Lower lobe of right lung (tissue), 2 donors: ENCODE measurements around the gene PCBP3. TPM values are rescaled to one million over a fixed set of nuclear protein-coding genes. Genes with fewer than 3 reads are reported as not detected.
"Not testable (repeated sequence)": the region's sequence is repeated elsewhere in the genome, so short reads cannot be mapped to it uniquely, and the experiment has no call there.

Experiments used
- ATAC-seq, 2 donors: fragments of 200-7000 bp; cut with Tn5 transposase; one replicate each; pipeline ENCODE4 v1.9.1; 2020 to 2022; ENCODE audit warnings: mild to moderate bottlenecking in 2 of 2, moderate library complexity in 2 of 2
- DNase-seq: peaks from one replicate; pipeline ENCODE4 v3.0.0-alpha.2; 2020
- H3K27ac ChIP-seq: fragments of 200-600 bp; one replicate; pipeline ENCODE4 v1.8.0; 2022
- H3K27me3 ChIP-seq: fragments of 200-600 bp; one replicate; pipeline ENCODE4 v1.8.0; 2022; ENCODE audit warnings: low read depth
- H3K36me3 ChIP-seq: fragments of 200-600 bp; one replicate; pipeline ENCODE4 v1.8.0; 2022; ENCODE audit warnings: mild to moderate bottlenecking
- H3K4me1 ChIP-seq: fragments of 200-600 bp; one replicate; pipeline ENCODE4 v1.8.0; 2022
- H3K4me3 ChIP-seq: fragments of 200-600 bp; one replicate; pipeline ENCODE4 v1.8.0; 2022; ENCODE audit warnings: mild to moderate bottlenecking
- H3K9me3 ChIP-seq: fragments of 200-600 bp; one replicate; pipeline ENCODE4 v1.8.0; 2022
- intact Hi-C: fragments of 100-400 bp; cut with DNase I; formaldehyde crosslinking; loops from one replicate; pipeline ENCODE4 v1.11.0; 2022
- total RNA-seq: library from RNA; stranded (reverse); fragmentation: NEBNext Ultra II Directional; extraction: Animal tissue kit (Norgen Biotek cat#: 25700); gene quantifications from one replicate; pipeline ENCODE4 v1.2.1, GENCODE V29; 2021
- TF ChIP-seq, protein P1 (sequence below): fragments of 200-600 bp; IDR thresholded peaks from one replicate; pipeline ENCODE4 v1.8.0; 2022; ENCODE audit warnings: antibody characterized with exemption, mild to moderate bottlenecking
- donor health status: DM: no; HTN: yes; CAD: no; lungs with severe emphysema.

PCBP3 gene
- total RNA-seq, 1 donor from 2014 or later = 4.5 TPM

DNA sequence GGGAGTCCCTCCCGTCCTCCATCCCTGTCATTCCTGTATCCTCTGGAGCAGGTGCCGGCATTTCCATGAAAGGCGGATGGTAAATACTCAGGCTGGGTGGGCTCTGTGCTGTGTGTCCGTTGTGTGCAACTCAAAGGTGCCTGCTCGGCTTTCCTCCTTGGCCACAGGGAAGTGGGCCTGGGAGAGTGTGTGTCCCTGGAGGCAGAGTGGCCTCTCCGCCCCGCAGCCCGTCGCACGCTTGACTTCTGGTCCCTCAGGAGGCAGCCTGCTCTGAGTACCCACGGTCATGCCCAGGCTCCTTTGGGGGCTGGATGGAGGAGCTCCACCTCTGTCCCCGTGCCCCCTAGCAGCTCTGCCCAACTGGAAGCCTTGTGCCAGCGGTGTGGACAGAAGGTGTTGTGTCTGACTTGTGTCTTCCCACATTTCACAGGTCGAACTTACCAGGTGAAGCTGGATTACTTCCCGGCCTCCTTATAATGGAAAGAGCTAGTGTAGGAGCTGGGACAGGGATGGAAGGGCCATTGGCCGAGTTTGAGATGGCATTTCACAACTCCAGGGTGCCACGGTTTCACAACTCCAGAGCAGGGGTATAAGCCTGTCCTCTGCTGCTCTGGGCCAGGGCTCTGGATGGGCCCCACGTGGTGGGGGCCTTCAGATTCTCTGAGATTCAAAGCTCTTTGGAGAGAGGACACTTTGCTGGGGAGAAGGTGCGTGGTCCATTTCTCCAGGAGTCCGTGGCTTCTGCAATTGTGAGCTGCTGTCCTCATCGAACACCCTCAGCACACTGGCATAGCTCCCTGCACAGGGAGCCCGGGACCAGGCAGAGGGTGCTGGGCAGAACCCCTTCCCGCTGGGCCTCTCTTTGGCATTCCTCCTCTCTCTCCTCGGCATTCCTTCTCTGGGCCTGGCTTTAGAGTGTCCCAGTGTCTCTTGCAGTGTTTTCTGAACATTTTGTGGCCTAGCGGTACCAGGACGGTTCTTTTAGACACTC lies 185.3 kb downstream of the PCBP3 start:
- Histone ChIP-seq H3K27ac (peak overlapping the region; percentile 24), H3K9me3 (no peaks in the 10 kb centered on the region), H3K4me1 (peaks cover 11% of the 10 kb centered on the region), H3K36me3 (no peaks in the 10 kb centered on the region), H3K27me3 (no peaks in the 10 kb centered on the region), H3K4me3 (no peak overlapping the region)
- peak; percentile 69 to 70 for ATAC-seq
- no peak for DNase-seq
- TF ChIP-seq, protein P1, sequence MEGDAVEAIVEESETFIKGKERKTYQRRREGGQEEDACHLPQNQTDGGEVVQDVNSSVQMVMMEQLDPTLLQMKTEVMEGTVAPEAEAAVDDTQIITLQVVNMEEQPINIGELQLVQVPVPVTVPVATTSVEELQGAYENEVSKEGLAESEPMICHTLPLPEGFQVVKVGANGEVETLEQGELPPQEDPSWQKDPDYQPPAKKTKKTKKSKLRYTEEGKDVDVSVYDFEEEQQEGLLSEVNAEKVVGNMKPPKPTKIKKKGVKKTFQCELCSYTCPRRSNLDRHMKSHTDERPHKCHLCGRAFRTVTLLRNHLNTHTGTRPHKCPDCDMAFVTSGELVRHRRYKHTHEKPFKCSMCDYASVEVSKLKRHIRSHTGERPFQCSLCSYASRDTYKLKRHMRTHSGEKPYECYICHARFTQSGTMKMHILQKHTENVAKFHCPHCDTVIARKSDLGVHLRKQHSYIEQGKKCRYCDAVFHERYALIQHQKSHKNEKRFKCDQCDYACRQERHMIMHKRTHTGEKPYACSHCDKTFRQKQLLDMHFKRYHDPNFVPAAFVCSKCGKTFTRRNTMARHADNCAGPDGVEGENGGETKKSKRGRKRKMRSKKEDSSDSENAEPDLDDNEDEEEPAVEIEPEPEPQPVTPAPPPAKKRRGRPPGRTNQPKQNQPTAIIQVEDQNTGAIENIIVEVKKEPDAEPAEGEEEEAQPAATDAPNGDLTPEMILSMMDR = no peak
- intact Hi-C loops = no loop called here

DNA sequence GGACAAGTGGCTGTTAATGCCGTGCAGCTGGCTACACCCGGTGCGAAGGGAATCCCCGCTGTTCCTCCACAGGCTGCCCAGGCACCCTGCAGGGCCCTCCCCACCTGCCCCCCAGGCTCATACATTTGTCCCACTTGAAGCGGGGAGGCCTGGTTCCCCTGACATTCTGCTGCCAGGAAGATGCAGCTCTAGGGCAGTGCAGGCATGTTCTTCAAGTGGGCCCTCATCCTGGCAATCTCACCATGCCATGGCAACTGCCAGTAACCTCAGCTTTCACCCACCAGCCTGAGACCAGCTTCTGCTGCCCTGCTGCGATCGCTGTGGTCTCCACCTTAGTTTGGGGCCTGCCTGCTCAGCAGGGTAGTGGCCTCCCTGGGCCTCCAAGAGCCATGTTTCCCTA lies 186.1 kb downstream of the PCBP3 start:
- no peak overlapping the region for H3K4me3 ChIP-seq
- TF ChIP-seq, protein P1 = no peak
- peak; percentile 23 to 42 for ATAC-seq
- no peak for DNase-seq
- H3K27me3 ChIP-seq = no peaks in the 10 kb centered on the region
- H3K4me1 ChIP-seq = peaks cover 11% of the 10 kb centered on the region
- H3K9me3 ChIP-seq = no peaks in the 10 kb centered on the region
- peak overlapping the region; percentile 24 for H3K27ac ChIP-seq
- no peaks in the 10 kb centered on the region for H3K36me3 ChIP-seq
- intact Hi-C loops = no loop called here

DNA sequence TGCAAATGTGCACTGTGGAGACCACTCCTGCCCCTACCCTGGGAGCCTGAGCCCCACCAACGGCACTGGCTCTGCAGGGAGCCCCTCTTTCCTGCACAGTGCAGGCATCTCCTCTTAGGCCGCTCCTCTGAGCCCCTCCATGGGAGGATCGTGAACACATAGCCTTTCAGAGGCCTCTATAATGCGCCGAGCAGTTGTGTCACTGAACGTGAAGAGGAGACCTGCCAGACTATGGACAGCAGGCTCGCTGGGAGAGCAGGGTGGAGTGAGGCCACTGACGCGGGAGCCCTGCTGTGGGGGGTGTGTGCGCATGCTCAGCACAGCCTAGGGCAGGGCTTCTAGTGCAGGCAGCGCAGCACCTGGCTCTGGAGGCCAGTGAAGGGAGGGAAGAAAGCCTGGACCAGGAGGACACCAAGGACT lies 186.7 kb downstream of the PCBP3 start:
- H3K4me1 ChIP-seq = peaks cover 11% of the 10 kb centered on the region
- H3K27ac ChIP-seq = no peak overlapping the region
- no peak overlapping the region for H3K4me3 ChIP-seq
- intact Hi-C loops = no loop called here
- TF ChIP-seq, protein P1 = no peak
- no peaks in the 10 kb centered on the region for H3K36me3 ChIP-seq
- DNase-seq (no peak), ATAC-seq (peak; percentile 13 to 50)
- H3K9me3 ChIP-seq = no peaks in the 10 kb centered on the region
- no peaks in the 10 kb centered on the region for H3K27me3 ChIP-seq

DNA sequence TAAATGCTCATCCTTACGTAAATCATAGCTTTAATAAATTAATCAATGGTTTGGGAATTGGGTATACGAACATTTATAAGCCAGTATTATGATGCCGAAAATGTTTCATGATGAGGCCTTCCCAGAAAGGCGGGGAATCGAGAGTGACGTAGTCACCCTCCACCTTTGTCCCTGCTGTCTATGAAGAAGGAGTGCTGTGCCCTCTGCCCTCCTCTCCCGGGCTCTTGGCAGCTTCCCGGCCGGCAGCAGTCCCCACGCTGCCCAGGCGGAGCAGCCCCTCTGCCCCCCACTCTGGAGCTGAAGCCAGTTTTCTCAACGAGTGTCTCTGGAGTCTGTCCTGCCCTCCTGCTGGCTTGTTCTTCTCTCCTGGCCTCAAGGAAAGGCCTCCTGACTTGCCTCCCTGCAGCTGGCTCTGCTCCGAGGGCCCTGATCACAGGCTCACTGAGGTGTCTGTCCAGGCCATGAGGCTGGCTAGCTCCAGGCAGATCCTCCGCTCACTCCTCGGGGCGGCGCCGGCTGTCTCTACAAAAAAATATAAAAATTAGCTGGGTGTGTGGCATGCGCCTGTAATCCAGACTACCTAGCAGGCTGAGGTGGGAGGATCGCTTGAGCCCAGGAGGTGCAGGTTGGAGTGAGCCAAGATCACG lies 187.3 kb downstream of the PCBP3 start:
- TF ChIP-seq, protein P1 = no peak
- intact Hi-C loops = no loop called here
- no peak for DNase-seq
- no peak overlapping the region for H3K4me3 ChIP-seq
- H3K27ac ChIP-seq = no peak overlapping the region
- no peak for ATAC-seq
- H3K36me3 ChIP-seq = no peaks in the 10 kb centered on the region
- peaks cover 11% of the 10 kb centered on the region for H3K4me1 ChIP-seq
- H3K27me3 ChIP-seq = no peaks in the 10 kb centered on the region
- no peaks in the 10 kb centered on the region for H3K9me3 ChIP-seq

DNA sequence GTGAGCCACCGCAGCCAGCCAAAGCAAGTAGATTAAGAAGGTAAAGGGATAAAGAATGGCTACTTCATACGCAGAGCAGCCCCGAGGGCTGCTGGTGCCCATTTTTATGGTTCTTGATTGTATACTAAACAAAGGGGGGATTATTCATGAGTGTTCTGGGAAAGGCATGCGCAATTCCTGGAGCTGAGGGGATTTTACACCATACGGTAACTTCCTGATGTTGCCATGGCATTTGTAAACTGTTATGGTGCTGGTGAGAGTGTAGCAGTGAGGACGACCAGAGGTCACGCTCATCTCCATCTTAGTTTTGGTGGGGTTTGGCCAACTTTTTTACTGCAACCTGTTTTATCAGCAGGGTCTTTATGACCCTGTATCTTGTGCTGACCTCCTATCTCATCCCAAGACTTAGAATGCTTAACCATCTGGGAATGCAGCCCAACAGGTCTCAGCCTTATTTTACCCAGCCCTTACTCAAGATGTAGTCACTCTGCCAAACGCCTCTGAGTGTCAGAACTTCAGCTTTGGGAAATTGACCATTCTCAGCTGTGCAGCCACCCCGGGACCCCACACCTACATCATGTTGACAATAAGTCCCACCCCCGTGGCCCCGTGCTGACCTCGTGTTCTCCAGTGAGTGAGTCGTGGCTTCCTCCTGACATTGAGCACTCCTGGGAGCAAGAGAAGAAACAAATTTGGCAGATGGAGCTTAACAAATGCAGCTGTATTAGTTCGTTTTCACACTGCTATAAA lies 188.6 kb downstream of the PCBP3 start:
- no peak for DNase-seq
- no peaks in the 10 kb centered on the region for H3K27me3 ChIP-seq
- H3K9me3 ChIP-seq = no peaks in the 10 kb centered on the region
- intact Hi-C loops = no loop called here
- H3K27ac ChIP-seq = no peak overlapping the region
- TF ChIP-seq, protein P1 = no peak
- H3K36me3 ChIP-seq = no peaks in the 10 kb centered on the region
- H3K4me1 ChIP-seq = peaks cover 11% of the 10 kb centered on the region
- ATAC-seq = no peak
- no peak overlapping the region for H3K4me3 ChIP-seq

DNA sequence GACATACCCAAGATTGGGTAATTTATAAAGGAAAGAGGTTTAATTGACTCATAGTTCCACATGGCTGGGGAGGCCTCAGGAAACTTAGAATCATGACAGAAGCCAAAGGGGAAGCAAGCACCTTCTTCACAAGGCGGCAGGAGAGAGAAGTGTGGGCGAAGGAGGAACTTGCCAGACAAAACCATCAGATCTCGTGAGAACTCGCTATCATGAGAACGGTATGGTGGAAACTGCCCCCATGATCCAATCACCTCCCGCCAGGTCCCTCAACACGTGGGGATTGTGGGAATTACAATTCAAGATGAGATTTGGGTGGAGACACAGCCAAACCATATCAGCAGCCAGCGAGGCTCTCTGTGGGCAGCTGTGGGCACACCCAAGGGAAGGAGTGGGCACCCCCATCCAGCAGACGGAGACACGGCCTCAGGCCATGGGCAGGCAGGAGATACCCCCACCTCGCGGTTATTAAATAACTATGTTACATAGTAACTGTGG lies 189.3 kb downstream of the PCBP3 start:
- H3K27me3 ChIP-seq, ATAC-seq, intact Hi-C loops, H3K36me3 ChIP-seq, DNase-seq, H3K9me3 ChIP-seq, H3K4me3 ChIP-seq, H3K27ac ChIP-seq: not testable (repeated sequence)
- H3K4me1 ChIP-seq = peaks cover 11% of the 10 kb centered on the region
